Caco-2 (cell line): ENCODE results near the gene MVB12B. TPM values are rescaled to one million over a fixed set of nuclear protein-coding genes. Genes with fewer than 3 reads are reported as not detected.

Experiments
- BruUV-seq: library from RNA; stranded (reverse); fragments of 400-500 nt; replicated peaks from 2 replicates; lab custom pipeline; 2021; lab: Mats Ljungman, UMichigan
- CTCF ChIA-PET: fragments of 300-600 bp; sonication (Branson Sonifier 250); formaldehyde crosslinking; loops from one replicate; lab custom pipeline; 2022; ENCODE audit warnings: antibody characterized with exemption; lab: Charles Lee
- POLR2A ChIA-PET: fragments of 300-600 bp; sonication (Branson Sonifier 250); formaldehyde crosslinking; loops from one replicate; lab custom pipeline; 2022; ENCODE audit warnings: antibody characterized with exemption; lab: Charles Lee
- DNase-seq, 2 experiments: peaks; one replicate each; pipeline versions ENCODE4 v3.0.0 to v3.0.0-alpha.2; 2020 to 2022
- H3K27me3 ChIP-seq: replicated peaks from 2 replicates; pipeline ENCODE4 v1.6.0; 2011; ENCODE audit warnings: low read length; ENCODE audit not compliant: control insufficient read depth, insufficient read depth
- H3K36me3 ChIP-seq: 2 replicates; pipeline ENCODE4 v1.5.1; 2011; ENCODE audit warnings: low read length; ENCODE audit not compliant: control insufficient read depth, insufficient read depth
- H3K4me1 ChIP-seq: fragments of 250-450 bp; sonication (Bioruptor Pico); 2 replicates; pipeline ENCODE4 v1.5.1; 2020; ENCODE audit warnings: mild to moderate bottlenecking
- H3K4me3 ChIP-seq: 2 replicates; pipeline ENCODE4 v1.5.1; 2011; ENCODE audit warnings: low read depth, mild to moderate bottlenecking, control low read depth, low read length
- H3K9me3 ChIP-seq: fragments of 250-450 bp; sonication (Bioruptor Pico); 2 replicates; pipeline ENCODE4 v1.5.1; 2020; ENCODE audit warnings: mild to moderate bottlenecking, moderate library complexity
- H3K27ac Mint-ChIP-seq: one replicate; pipeline ENCODE4 v1.8.0; 2022; ENCODE audit warnings: mixed read lengths; ENCODE audit not compliant: unreplicated experiment
- H3K27me3 Mint-ChIP-seq: one replicate; pipeline ENCODE4 v1.8.0; 2022; ENCODE audit warnings: mixed read lengths; ENCODE audit not compliant: insufficient read depth, unreplicated experiment
- H3K36me3 Mint-ChIP-seq: one replicate; pipeline ENCODE4 v1.8.0; 2022; ENCODE audit warnings: mild to moderate bottlenecking, mixed read lengths; ENCODE audit not compliant: insufficient read depth, unreplicated experiment
- H3K4me1 Mint-ChIP-seq: one replicate; pipeline ENCODE4 v1.8.0; 2022; ENCODE audit warnings: low read depth, mixed read lengths; ENCODE audit not compliant: unreplicated experiment
- H3K4me3 Mint-ChIP-seq: one replicate; pipeline ENCODE4 v1.8.0; 2022; ENCODE audit warnings: mild to moderate bottlenecking, moderate library complexity, mixed read lengths; ENCODE audit not compliant: unreplicated experiment
- H3K9me3 Mint-ChIP-seq: one replicate; pipeline ENCODE4 v1.8.0; 2022; ENCODE audit warnings: mixed read lengths; ENCODE audit not compliant: unreplicated experiment
- intact Hi-C: fragments of 100-400 bp; cut with micrococcal nuclease; formaldehyde crosslinking; loops from one replicate; pipeline ENCODE4 v1.10.0; 2022; ENCODE audit not compliant: unreplicated experiment
- total RNA-seq: library from RNA; stranded (reverse); gene quantifications from 2 replicates; pipeline ENCODE4 v1.2.3, GENCODE V29; 2022
- TF ChIP-seq, protein P1 (sequence below), 2 experiments: fragments of 200-600 bp in 1 of 2; IDR thresholded peaks; 1 replicate in 1 of 2; 2 replicates in 1 of 2; pipeline versions ENCODE4 v1.5.1 to v1.8.0; 2011 to 2022; ENCODE audit warnings: antibody characterized with exemption in 1 of 2, control low read depth in 1 of 2, inconsistent platforms in 1 of 2, low read depth in 1 of 2, low read length in 1 of 2, mild to moderate bottlenecking in 1 of 2, moderate library complexity in 1 of 2; ENCODE audit not compliant: insufficient read depth in 1 of 2, severe bottlenecking in 1 of 2, unreplicated experiment in 1 of 2

Gene MVB12B
- total RNA-seq, 1 experiment from 2014 or later = 24.4 TPM

DNA sequence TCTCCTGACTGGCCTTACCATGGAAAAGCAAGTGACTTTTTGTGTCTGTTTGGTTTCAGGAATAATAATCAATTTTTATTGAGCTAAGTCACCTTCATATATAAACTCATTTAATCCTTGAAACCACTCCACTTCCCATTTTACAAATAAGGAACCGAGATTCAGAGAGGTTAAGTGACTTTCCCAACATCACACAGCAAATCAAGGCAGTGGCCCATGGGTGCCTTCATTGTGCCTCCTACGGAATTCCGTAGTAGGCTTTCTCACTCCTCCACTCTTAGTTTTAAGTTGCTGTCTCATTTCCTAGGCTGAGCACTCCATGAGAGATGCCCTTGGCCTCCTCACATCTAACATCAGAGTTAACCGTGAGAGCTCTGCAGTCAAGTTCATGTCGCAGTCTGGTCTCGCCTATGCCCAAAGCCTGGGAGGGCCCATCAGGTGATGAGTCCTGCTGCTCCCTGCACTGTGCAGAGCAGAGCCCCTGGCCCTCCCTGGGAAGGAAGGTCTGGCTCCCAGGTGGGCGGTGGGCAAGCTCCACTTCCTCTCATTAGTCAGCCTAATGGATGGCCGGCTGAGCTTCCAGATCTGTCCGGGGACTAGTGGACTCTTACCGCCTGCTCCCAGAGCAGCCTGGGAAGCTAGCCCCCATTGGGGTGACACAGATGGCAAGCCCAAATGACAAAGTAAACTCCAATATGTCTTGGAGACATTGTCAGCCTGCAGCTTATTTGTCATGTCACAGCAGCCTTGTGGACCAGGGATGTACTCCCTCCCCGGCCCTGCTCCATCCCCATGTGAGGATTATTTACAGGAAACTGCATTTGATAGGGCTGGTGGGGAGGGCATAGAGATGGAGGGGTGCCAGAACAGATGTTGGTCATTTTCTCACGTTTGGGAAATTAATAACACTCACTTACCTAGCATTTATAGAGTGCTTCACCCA, 123.4 kb downstream of the MVB12B start:
- no peaks in the 10 kb centered on the region for H3K9me3 Mint-ChIP-seq
- H3K4me1 ChIP-seq = no peaks in the 10 kb centered on the region
- H3K36me3 Mint-ChIP-seq = no peaks in the 10 kb centered on the region

DNA sequence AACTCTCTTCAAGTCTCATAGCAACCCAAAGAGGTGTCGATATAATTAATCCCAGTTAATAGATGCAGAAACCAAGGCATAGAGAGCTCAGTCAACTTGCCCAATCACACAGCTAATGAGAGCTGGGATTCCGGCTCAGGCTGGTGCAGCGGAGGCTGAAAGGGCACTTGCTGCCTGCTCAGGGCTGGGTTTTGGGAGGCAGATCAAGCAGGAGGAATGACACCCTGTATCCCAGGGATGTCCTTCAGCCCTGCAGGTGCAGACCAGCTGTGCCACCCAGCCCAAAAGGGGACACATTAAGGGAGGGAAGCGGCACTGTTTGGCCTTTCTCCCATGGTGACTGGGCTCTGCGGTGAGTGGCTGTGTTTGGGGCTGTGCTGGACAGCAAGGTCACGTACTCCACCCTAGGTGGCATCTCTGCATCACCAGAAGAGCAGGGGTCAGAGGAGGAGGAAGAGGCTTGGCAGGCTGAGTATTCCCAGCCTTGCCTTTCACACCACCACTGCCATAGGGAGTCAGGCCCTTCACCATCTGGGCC, 124.1 kb downstream of the MVB12B start:
- intact Hi-C loops = no loop called here
- TF ChIP-seq, protein P1, sequence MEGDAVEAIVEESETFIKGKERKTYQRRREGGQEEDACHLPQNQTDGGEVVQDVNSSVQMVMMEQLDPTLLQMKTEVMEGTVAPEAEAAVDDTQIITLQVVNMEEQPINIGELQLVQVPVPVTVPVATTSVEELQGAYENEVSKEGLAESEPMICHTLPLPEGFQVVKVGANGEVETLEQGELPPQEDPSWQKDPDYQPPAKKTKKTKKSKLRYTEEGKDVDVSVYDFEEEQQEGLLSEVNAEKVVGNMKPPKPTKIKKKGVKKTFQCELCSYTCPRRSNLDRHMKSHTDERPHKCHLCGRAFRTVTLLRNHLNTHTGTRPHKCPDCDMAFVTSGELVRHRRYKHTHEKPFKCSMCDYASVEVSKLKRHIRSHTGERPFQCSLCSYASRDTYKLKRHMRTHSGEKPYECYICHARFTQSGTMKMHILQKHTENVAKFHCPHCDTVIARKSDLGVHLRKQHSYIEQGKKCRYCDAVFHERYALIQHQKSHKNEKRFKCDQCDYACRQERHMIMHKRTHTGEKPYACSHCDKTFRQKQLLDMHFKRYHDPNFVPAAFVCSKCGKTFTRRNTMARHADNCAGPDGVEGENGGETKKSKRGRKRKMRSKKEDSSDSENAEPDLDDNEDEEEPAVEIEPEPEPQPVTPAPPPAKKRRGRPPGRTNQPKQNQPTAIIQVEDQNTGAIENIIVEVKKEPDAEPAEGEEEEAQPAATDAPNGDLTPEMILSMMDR (IDR thresholded peaks at IDR 0.05; ENCODE audit: insufficient read depth in 1 of 2, low read depth in 1 of 2, low read length in 1 of 2, severe bottlenecking in 1 of 2, unreplicated experiment in 1 of 2) = no peak
- BruUV-seq = no TSS peak

More for the DNA sequence above, 123.4 kb downstream of the MVB12B start:
- H3K4me3 ChIP-seq = no peak overlapping the region
- H3K36me3 ChIP-seq = 0 out of 2 replicates have a peak, but pooled peaks cover 3% of the 10 kb centered on the region
- no peaks in the 10 kb centered on the region for H3K27me3 ChIP-seq
- ChIA-PET POLR2A (interaction anchor here (0.6 kb wide), 1 partner anchor 1539 kb away, joined by 3 read pairs; no protein-coding TSS in a partner anchor), CTCF (no interaction called here)
- H3K27me3 Mint-ChIP-seq = no peaks in the 10 kb centered on the region
- TF ChIP-seq, protein P1 (IDR thresholded peaks at IDR 0.05; ENCODE audit: insufficient read depth in 1 of 2, low read depth in 1 of 2, low read length in 1 of 2, severe bottlenecking in 1 of 2, unreplicated experiment in 1 of 2) = no peak
- BruUV-seq = no TSS peak
- no peak overlapping the region for H3K4me3 Mint-ChIP-seq
- H3K27ac Mint-ChIP-seq = no peak overlapping the region
- no peaks in the 10 kb centered on the region for H3K4me1 Mint-ChIP-seq
- DNase-seq = no peak
- intact Hi-C loops = no loop called here
- no peaks in the 10 kb centered on the region for H3K9me3 ChIP-seq

DNA sequence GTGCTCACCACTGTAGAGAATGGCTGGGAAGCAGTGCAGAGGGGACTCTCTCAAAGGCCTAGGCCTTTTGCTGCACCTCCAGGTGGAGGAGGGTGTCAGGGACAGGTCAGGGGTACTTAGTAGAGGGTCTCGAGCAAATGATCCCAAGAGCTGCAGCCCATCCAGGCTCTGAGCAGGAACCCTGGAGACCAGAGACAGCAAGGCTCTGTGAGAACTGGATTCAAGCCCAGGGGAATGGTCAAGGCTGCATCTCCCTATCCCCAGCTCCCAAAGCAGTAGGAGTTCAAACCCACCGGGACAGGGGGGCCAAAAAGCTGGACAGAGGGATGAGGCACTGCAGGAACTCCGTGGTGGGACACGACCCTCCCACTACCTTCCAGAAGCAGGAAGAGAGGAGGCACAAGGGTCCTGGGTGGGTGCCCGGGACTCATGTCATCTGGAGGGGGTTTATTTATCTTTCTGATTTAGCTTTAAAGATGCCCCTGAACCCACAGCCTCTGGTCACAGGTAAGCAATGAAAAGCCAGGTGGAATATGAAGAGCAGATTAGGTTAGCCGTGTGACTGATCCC, 124.8 kb downstream of the MVB12B start:
- H3K27me3 Mint-ChIP-seq = no peaks in the 10 kb centered on the region
- no peak overlapping the region for H3K27ac Mint-ChIP-seq
- Histone ChIP-seq H3K4me1 (no peaks in the 10 kb centered on the region), H3K36me3 (0 out of 2 replicates have a peak, but pooled peaks cover 3% of the 10 kb centered on the region), H3K4me3 (no peak overlapping the region), H3K9me3 (no peaks in the 10 kb centered on the region), H3K27me3 (no peaks in the 10 kb centered on the region)
- no peaks in the 10 kb centered on the region for H3K9me3 Mint-ChIP-seq
- no TSS peak for BruUV-seq
- H3K4me1 Mint-ChIP-seq = no peaks in the 10 kb centered on the region
- no peak for DNase-seq
- no peaks in the 10 kb centered on the region for H3K36me3 Mint-ChIP-seq
- intact Hi-C loops = no loop called here
- ChIA-PET POLR2A (no interaction called here), CTCF (no interaction called here)
- TF ChIP-seq, protein P1 (IDR thresholded peaks at IDR 0.05; ENCODE audit: insufficient read depth in 1 of 2, low read depth in 1 of 2, low read length in 1 of 2, severe bottlenecking in 1 of 2, unreplicated experiment in 1 of 2) = no peak
- H3K4me3 Mint-ChIP-seq = no peak overlapping the region

More for the DNA sequence above, 124.1 kb downstream of the MVB12B start:
- Mint-ChIP-seq H3K36me3 (no peaks in the 10 kb centered on the region), H3K9me3 (no peaks in the 10 kb centered on the region), H3K27ac (no peak overlapping the region), H3K4me1 (no peaks in the 10 kb centered on the region), H3K27me3 (no peaks in the 10 kb centered on the region), H3K4me3 (no peak overlapping the region)
- no peak for DNase-seq
- H3K9me3 ChIP-seq = no peaks in the 10 kb centered on the region
- H3K27me3 ChIP-seq = no peaks in the 10 kb centered on the region
- H3K4me1 ChIP-seq = no peaks in the 10 kb centered on the region
- H3K4me3 ChIP-seq = no peak overlapping the region
- 0 out of 2 replicates have a peak, but pooled peaks cover 3% of the 10 kb centered on the region for H3K36me3 ChIP-seq
- ChIA-PET POLR2A (no interaction called here), CTCF (no interaction called here)
